Astrocyte (in vitro differentiated cells and primary cell): ENCODE measurements around the gene DPM1. TPM values are rescaled to one million over a fixed set of nuclear protein-coding genes. Genes with fewer than 3 reads are reported as not detected.

Experiments used
- DNase-seq: peaks from one replicate; pipeline ENCODE4 v3.0.0-alpha.2; 2010; ENCODE audit warnings: low read depth
- FAIRE-seq: peaks from 2 replicates; lab custom pipeline; 2011; peaks lifted over from hg19 to GRCh38; lab: Jason Lieb, UNC
- H2AFZ ChIP-seq: 2 replicates; pipeline ENCODE4 v1.6.0; 2012; ENCODE audit warnings: low read depth, low read length, inconsistent platforms
- H3K27ac ChIP-seq: 2 replicates; pipeline ENCODE4 v1.5.1; 2011; ENCODE audit warnings: low read depth, low read length, inconsistent platforms
- H3K27me3 ChIP-seq: 2 replicates; pipeline ENCODE4 v1.6.0; 2011; ENCODE audit warnings: low read length, inconsistent platforms; ENCODE audit not compliant: insufficient read depth
- H3K36me3 ChIP-seq: 2 replicates; pipeline ENCODE4 v1.5.1; 2011; ENCODE audit warnings: low read length, inconsistent platforms; ENCODE audit not compliant: insufficient read depth
- H3K4me1 ChIP-seq: 2 replicates; pipeline ENCODE4 v1.5.1; 2011; ENCODE audit warnings: low read length, inconsistent platforms; ENCODE audit not compliant: insufficient read depth
- H3K4me2 ChIP-seq: 2 replicates; pipeline ENCODE4 v1.6.0; 2012; ENCODE audit warnings: low read length, inconsistent platforms
- H3K4me3 ChIP-seq: 2 replicates; pipeline ENCODE4 v1.5.1; 2011; ENCODE audit warnings: low read depth, mild to moderate bottlenecking, low read length, inconsistent platforms; ENCODE audit not compliant: insufficient read depth
- H3K79me2 ChIP-seq: 2 replicates; pipeline ENCODE4 v1.6.0; 2012; ENCODE audit warnings: mild to moderate bottlenecking, low read length, inconsistent platforms; ENCODE audit not compliant: insufficient read depth
- H3K9ac ChIP-seq: 2 replicates; pipeline ENCODE4 v1.6.0; 2012; ENCODE audit warnings: mild to moderate bottlenecking, low read length, inconsistent platforms
- H3K9me3 ChIP-seq: 2 replicates; pipeline ENCODE4 v1.5.1; 2012; ENCODE audit warnings: low read depth, mild to moderate bottlenecking, low read length, inconsistent platforms; ENCODE audit not compliant: insufficient read depth
- H4K20me1 ChIP-seq: 2 replicates; pipeline ENCODE4 v1.6.0; 2012; ENCODE audit warnings: low read length, inconsistent platforms; ENCODE audit not compliant: insufficient read depth
- H3K27ac Mint-ChIP-seq: one replicate; pipeline ENCODE4 v1.8.0; 2021; ENCODE audit warnings: mild to moderate bottlenecking, mixed read lengths; ENCODE audit not compliant: unreplicated experiment
- H3K27me3 Mint-ChIP-seq: one replicate; pipeline ENCODE4 v1.8.0; 2021; ENCODE audit warnings: low read depth, mixed read lengths; ENCODE audit not compliant: unreplicated experiment
- H3K36me3 Mint-ChIP-seq: one replicate; pipeline ENCODE4 v1.8.0; 2021; ENCODE audit warnings: low read depth, mixed read lengths; ENCODE audit not compliant: unreplicated experiment
- H3K4me1 Mint-ChIP-seq: one replicate; pipeline ENCODE4 v1.8.0; 2021; ENCODE audit warnings: low read depth, mixed read lengths; ENCODE audit not compliant: unreplicated experiment
- H3K4me3 Mint-ChIP-seq: one replicate; pipeline ENCODE4 v1.8.0; 2021; ENCODE audit warnings: mild to moderate bottlenecking, moderate library complexity, mixed read lengths; ENCODE audit not compliant: unreplicated experiment
- H3K9me3 Mint-ChIP-seq: one replicate; pipeline ENCODE4 v1.8.0; 2021; ENCODE audit warnings: mild to moderate bottlenecking, mixed read lengths; ENCODE audit not compliant: unreplicated experiment
- EZH2 ChIP-seq: IDR thresholded peaks from 2 replicates; pipeline ENCODE4 v1.6.1; 2012; ENCODE audit warnings: mild to moderate bottlenecking, low read length, inconsistent platforms; ENCODE audit not compliant: insufficient read depth
- total RNA-seq: library from RNA; stranded (reverse); gene quantifications from 2 replicates; pipeline ENCODE4 v1.2.1, GENCODE V29; 2021
- TF ChIP-seq, protein P1 (sequence below): IDR thresholded peaks from 2 replicates; pipeline ENCODE4 v1.5.1; 2011; ENCODE audit warnings: low read depth, mild to moderate bottlenecking, inconsistent platforms, low read length, moderate library complexity; ENCODE audit not compliant: insufficient read depth

Gene DPM1
- total RNA-seq, 1 donor from 2014 or later, result 63.4 TPM

DNA sequence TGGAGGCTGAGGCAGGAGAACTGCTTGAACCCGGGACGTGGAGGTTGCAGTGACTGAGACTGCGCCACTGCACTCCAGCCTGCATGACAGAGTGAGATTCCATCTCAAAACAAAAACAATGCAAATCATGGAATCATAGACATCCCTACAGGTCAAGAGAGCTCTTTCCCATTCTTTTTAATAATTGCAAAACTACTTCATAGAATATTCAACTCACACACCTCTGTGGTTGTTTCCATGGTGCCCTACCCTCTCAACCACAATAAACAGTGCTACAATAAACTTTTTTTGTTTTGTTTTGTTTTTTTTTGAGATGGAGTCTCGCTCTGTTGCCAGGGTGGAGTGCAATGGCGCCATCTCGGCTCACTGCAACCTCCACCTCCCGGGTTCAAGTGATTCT is 15.3 kb downstream of the DPM1 start:
- Histone ChIP-seq H4K20me1 (peaks cover 8% of the 10 kb centered on the region), H3K4me1 (no peaks in the 10 kb centered on the region), H3K4me2 (no peak overlapping the region), H3K9ac (no peak overlapping the region), H3K4me3 (no peak overlapping the region), H3K27me3 (no peaks in the 10 kb centered on the region), H3K79me2 (peaks cover 20% of the 10 kb centered on the region), H3K9me3 (no peaks in the 10 kb centered on the region), H2AFZ (no peak overlapping the region), H3K27ac (no peak overlapping the region), H3K36me3 (peaks cover 46% of the 10 kb centered on the region)
- Mint-ChIP-seq H3K4me1 (no peaks in the 10 kb centered on the region), H3K27me3 (no peaks in the 10 kb centered on the region), H3K36me3 (peaks cover 16% of the 10 kb centered on the region), H3K27ac (no peak overlapping the region), H3K4me3 (no peak overlapping the region), H3K9me3 (no peaks in the 10 kb centered on the region)
- FAIRE-seq, result no peak
- TF ChIP-seq, protein P1, sequence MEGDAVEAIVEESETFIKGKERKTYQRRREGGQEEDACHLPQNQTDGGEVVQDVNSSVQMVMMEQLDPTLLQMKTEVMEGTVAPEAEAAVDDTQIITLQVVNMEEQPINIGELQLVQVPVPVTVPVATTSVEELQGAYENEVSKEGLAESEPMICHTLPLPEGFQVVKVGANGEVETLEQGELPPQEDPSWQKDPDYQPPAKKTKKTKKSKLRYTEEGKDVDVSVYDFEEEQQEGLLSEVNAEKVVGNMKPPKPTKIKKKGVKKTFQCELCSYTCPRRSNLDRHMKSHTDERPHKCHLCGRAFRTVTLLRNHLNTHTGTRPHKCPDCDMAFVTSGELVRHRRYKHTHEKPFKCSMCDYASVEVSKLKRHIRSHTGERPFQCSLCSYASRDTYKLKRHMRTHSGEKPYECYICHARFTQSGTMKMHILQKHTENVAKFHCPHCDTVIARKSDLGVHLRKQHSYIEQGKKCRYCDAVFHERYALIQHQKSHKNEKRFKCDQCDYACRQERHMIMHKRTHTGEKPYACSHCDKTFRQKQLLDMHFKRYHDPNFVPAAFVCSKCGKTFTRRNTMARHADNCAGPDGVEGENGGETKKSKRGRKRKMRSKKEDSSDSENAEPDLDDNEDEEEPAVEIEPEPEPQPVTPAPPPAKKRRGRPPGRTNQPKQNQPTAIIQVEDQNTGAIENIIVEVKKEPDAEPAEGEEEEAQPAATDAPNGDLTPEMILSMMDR, result no peak
- TF ChIP-seq EZH2, result no peak
- DNase-seq, result no peak

DNA sequence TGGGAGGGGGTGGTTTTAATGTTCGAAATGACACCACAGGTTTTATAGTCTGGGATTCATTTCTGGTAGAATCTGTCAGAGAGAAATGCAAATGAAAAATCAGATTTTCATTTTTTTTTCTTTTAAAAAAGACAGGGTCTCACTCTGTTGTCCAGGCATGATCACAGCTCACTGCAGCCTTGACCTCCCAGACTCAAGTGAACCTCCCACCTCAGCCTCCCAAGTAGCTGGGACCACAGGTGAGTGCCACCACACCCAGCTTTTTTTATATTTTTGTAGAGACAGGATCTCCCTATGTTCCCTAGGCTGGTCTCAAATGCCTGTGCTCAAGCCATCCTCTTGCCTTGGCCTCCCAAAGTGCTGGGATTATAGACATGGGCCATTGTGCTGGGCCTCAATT is 24.7 kb downstream of the DPM1 start:
- DNase-seq (no peak), FAIRE-seq (no peak)
- no peaks in the 10 kb centered on the region for H3K9me3 ChIP-seq
- H3K27me3 Mint-ChIP-seq, result no peaks in the 10 kb centered on the region
- H3K79me2 ChIP-seq, result peaks cover 23% of the 10 kb centered on the region
- no peak overlapping the region for H3K4me3 Mint-ChIP-seq
- peaks cover 40% of the 10 kb centered on the region for H3K36me3 ChIP-seq
- TF ChIP-seq, protein P1, result no peak
- no peaks in the 10 kb centered on the region for H3K9me3 Mint-ChIP-seq
- H3K36me3 Mint-ChIP-seq, result peaks cover 12% of the 10 kb centered on the region
- H2AFZ ChIP-seq, result no peak overlapping the region
- H3K27ac Mint-ChIP-seq, result peak overlapping the region; percentile 69
- H3K4me1 ChIP-seq, result peaks cover 11% of the 10 kb centered on the region
- no peak overlapping the region for H3K4me3 ChIP-seq
- peaks cover 14% of the 10 kb centered on the region for H4K20me1 ChIP-seq
- H3K9ac ChIP-seq, result no peak overlapping the region
- no peak overlapping the region for H3K27ac ChIP-seq
- H3K4me1 Mint-ChIP-seq, result peaks cover 12% of the 10 kb centered on the region
- no peaks in the 10 kb centered on the region for H3K27me3 ChIP-seq
- no peak overlapping the region for H3K4me2 ChIP-seq

DNA sequence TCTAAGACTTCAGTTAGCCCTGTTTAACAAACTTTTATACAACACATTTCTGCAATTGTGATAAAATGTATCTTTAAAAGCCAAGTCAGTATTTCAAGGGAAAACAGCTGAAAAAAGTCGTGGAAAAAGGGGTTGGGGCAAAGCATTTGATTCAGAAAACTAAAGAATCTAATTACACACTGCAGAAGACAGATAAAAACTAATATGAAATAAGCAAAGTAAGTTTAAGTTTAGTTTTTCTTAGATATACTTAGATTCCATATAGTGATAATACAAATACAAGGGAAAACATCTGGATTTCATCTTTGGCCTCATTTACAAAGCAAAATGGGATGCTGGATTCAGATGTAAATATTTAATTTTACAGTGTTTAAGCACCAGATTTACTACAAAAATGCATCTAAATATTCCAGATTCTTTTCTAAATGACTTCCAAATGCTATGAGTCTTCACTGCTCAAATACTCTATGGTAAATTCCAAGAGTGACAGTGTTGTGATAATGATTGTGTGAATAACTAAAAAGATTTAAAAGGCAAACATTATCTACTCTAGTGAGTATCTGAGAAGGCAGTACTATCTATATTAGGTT is 25.5 kb downstream of the DPM1 start:
- DNase-seq, result no peak
- Mint-ChIP-seq H3K9me3 (no peaks in the 10 kb centered on the region), H3K36me3 (peaks cover 14% of the 10 kb centered on the region), H3K4me1 (peaks cover 15% of the 10 kb centered on the region), H3K27ac (peak overlapping the region; percentile 69), H3K4me3 (peak overlapping the region; percentile 73), H3K27me3 (no peaks in the 10 kb centered on the region)
- H3K27me3 ChIP-seq, result no peaks in the 10 kb centered on the region
- no peaks in the 10 kb centered on the region for H3K9me3 ChIP-seq
- peaks cover 31% of the 10 kb centered on the region for H3K79me2 ChIP-seq
- peaks cover 48% of the 10 kb centered on the region for H3K36me3 ChIP-seq
- H3K27ac ChIP-seq, result no peak overlapping the region
- H3K4me1 ChIP-seq, result peaks cover 17% of the 10 kb centered on the region
- H2AFZ ChIP-seq, result no peak overlapping the region
- H3K4me3 ChIP-seq, result no peak overlapping the region
- no peak overlapping the region for H3K9ac ChIP-seq
- TF ChIP-seq EZH2, result no peak
- TF ChIP-seq, protein P1, result no peak
- H3K4me2 ChIP-seq, result no peak overlapping the region
- peaks cover 22% of the 10 kb centered on the region for H4K20me1 ChIP-seq
- no peak for FAIRE-seq
